ENCODE measurements around the gene CPEB2.

CPEB2 gene

DNA sequence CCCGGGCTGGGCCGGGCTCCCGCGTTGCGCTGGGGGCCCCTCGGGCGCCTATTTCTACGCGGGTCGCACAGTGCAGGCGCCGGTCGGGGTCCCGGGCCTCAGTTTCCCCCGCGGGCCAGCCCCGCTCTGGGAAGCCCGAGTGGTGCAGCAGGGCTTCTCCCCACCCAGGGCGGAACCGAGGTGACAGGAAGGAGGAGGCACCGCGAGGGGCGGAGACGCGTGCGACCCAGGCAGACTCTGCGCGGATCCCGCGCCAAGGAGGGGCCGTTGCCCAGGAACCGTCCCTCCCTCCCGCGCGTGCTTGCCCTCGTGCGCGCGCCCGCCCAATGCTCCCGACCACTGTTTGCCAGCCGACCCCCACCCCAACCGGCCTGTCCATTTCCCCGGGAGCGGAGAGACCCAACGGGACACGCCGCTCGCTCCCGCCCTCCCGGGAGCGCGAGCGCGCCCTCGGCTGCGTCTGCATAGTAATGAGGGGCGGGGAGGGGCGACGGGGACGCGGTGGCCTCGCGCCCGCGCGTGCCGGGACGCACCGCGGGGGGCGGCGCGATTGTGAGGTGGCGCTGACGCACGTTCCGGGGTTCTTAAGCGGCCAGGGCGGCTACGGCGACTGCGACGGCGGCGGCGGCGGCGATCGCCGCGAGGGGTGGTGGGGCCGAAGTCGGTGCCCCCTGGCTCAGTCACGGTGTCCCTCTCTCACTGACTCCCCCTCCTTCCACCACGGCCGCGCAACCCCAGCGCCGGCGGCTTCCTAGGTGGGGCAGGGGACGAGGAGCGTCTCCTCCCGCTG lies at the start of gene CPEB2:
Gene CPEB2 (plus strand): TSS at position 613 of the 790 bp plus-strand sequence. CDS start 193 bp downstream, outside the sequence.
- peak; percentile 90 for DNase-seq

DNA sequence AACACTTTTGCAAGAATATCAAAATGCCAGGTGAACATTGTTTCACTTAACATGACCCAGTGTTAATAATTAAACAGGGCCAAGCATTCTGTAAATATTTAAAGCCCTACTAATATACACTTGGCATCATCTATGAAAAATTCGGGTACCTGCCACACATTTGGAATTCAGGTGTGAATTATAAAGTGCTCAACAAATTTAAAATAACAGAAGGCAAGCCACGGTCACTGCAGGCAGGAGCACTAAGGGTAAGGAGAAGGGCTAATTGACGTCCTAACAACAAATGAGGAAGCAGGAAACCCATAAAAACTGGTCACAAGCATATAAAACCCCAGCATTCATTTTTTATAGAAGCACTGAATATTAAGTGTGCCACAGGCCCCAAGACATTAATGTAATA lies 43.8 kb upstream of the CPEB2 start:
- DNase-seq = no peak

DNA sequence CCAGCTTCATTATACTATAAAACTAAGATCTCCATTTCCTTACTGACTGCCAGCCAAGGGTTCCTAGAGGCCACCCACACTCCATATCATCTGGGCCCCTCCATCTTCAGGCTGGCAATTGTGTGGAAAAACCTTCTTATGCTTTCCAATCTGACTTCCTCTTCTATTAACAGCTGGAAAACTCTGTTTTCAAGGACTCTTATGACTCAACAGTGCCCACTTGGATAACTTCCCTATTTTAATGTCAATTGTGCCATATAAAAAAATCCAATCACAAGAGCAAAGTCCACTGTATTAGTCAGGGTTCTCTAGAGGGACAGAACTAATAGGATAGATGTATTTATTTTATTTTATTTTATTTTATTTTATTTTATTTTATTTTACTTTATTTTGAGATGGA lies 41.0 kb upstream of the CPEB2 start:
- DNase-seq = no peak

DNA sequence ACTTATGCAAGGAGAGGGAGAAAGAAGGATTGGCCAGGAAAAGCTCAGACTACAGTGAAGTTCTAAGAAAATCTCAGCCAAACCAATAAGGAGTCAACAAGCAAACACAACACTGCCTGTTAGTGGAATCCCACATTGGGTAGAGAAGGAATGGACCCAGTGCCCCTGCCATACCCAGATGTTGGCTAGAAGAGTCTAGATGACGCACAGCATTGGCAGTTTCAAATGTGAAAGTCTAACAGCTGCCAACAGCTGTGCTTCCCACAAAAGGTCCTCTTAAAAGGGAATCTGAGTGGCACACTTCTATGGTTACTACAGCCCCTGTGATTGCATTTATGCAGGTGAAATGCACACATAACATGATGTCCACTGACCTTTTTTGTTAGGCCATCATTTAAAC lies 37.2 kb upstream of the CPEB2 start:
- no peak for DNase-seq

DNA sequence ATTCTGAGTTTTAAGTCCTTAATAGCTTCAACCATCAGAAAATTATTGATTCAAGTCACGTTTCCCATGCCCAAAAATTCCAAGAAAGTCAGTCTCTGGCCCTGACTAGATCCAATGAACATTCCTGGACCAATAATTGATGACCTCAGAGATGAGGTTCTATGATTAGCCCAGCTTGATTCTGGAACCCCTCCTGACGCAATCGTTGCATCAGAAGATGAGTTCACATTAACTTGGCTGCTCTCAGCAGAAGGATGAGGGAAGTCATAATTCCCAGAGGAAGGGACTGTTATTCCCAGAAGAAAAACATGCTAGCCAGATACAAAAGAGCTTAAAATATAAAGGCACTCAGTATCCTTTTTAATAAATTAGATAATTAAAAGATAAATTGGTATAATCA lies 34.3 kb upstream of the CPEB2 start:
- DNase-seq = no peak

DNA sequence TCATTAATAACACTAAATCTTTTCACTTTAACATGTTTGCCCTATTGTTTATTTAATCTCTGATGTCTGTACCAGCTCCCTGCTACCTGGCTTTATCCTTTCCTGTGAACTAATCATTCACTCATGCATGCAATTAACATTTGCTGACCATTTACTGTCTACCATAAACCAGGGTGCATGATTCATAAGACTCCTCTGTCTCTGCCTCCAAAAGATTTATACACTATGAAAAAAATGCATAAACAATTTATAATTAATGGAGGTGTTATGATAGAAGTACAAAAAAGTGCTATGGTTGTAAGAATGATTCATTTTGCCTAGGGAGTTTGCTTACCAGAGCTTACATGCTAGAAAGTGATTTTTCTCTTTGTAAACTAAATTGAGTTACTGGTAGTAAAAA lies 24.5 kb upstream of the CPEB2 start:
- no peak for DNase-seq

DNA sequence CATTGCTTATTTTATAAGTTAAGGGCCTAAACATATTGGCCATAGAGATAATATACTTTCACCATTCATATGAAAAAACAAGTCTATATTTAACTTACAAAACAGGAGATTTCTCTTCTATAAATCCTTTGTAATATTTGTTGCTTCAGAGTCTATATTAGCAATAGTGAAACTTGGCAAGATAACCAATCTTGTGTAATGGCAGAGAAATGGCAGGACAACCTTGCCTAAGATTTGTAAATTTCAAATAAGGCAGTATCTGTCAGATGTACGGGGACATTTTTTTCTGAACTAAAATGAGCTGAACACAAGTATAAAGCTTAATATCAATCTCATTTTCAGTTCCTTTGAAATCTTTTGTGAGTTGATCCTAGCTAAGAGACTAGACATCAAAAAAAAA lies 17.8 kb upstream of the CPEB2 start:
- DNase-seq = no peak

DNA sequence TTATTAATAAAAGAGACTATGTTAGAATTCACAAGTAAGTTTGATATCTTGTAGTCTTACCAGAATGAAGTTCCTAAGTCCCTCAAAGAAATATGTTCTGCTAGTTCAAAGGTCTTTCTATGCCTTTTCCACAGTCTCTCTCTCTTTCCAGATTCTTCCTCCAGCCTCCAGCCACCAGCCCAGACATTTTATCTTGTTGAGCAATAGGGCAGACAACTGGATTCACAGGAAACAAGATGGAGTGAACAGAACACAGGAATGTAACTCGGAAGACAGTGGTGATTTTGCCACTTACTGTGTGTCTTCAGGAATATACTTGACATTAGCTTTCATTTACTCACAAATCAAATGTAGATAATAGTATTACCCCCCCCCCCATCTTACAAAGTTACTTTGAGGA lies 17.1 kb upstream of the CPEB2 start:
- no peak for DNase-seq

DNA sequence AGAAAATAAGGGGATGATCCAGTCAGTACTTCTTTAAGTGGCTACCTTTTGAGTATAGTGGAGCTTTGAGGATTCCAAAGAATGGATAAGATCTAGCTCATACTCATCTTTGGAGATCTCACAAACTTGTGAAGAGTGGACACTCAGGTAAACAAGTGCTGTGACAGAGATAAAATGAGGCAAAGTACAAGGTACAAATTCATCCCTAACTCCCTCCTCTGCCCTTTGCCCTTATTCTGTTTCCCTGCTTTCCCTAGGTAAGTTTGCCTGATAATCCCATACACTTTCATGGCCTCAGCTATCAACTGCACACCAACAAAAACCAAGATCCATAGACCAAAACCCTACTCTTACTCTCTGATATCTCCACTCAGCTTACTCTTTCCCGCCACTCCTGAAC lies 16.4 kb upstream of the CPEB2 start:
- no peak for DNase-seq

DNA sequence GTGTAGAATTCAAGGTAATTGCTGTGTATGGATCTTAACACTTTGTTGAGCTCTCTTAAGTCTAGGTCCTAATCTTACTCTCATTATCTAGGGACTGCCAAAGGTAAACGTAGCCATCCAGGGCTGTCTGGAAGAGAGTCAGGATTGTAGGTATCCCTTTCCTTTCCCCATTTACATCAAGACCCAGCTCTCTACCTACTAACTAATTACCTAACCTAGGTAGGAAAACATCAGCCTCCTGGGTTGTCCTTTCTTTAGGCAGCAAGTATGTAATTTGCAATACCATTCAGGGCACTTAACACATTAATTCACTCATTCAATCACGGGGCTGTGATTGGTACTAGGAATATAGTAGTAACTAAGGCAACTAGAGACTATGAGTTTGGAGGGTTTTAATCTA lies 15.2 kb upstream of the CPEB2 start:
- no peak for DNase-seq

DNA sequence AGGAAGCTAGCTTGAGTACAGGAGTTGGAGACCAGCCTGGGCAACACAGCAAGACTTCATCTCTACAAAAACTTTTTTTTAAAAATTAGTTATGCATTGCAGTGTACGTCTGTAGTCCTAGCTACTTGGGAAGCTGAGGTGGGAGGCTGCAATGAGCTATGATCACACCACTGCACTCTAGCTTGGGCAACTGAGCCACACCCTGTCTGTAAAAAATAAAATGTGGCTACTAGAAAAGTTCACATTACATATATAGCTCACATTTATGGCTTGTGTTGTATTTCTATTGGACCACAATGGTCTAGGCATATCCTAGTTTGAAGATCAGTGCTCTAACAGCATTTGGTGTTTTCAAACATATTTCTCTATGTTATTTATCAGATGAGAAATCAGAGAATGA lies 11.8 kb upstream of the CPEB2 start:
- DNase-seq = no peak

DNA sequence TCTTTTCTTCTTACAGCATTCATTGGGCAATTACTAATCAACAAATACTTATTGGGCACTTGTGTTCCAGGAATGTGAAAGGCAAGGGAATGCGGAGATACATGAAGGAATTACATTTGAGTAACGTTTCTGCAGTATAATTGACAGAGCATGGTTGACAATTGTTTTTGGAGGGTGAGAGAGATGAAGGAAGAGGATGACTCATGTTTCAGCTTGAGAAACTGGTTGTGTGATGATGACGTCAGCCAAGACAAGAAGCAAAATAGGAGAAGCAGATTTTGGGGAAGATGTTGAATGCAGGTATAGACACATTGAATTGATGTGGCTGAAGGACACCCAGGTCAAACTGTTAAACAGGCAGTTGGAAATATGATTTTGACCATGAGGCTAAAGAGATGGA lies 8.0 kb upstream of the CPEB2 start:
- DNase-seq = no peak

DNA sequence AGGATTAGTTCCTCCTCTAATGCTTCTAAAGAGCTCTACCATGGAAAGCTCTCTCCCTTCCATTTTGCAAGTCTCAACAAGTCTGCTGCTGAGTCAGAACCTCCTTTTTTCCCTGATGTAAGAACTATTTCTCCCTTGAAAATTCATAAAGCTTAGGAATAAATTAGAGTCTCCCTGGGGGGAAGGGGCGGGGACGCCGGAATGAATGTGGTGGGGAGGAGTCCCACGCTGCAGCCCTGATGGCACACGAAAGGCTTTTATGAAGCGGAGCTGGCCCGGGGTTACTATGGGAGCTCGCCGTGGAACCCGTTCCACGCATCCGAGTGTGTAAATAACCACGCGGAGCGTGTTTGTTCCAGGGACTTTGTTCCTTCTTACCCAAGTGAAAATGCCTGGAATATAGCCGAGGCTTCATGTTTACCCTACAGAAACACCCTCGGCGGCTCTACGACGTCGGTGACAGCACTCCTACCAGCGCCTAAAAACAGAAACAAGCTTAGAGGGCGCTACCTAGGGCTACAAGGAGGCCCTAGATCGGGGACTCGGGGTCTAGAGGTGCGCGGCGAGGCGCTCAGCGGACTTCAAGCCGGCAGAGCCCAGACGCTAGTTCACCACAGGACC lies 923 bp upstream of the CPEB2 start:
- peak; percentile 59 for DNase-seq

DNA sequence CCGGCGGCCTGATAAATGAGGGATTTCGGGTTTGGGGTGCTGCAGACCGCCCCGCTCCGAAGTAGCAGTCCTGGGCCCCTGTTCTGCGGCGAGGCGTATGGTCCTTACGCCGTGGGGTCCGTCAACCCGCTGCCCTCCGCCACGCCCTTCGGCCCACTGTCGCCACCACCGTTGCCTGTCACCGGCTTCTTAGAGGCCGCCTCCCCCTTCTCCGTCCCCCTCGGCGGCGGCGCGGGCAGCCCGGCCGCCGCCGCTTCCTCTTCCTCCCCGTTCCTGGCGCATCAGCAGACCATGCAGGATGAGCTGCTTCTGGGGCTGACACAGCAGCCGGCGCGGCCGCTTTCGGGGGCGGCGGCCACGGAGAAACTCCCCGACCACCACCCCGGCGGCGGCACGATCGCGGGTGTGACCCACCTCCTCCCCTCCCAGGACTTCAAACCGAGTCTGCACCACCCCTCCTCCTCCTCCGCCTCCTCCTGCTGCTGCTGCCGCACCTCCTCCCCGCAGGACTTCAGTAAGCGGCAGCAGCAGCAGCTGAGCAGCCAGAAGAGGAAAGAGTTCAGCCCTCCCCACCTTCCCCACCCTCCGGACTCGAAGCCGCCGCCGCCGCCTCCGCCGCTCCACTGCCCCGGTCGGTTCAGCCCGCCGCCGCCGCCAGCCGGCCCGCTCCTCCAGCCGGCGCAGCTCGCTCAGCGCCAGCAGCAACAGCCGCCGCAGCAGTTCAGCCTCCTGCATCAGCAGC lies 549 bp downstream of the CPEB2 start:
- peak; percentile 74 for DNase-seq

DNA sequence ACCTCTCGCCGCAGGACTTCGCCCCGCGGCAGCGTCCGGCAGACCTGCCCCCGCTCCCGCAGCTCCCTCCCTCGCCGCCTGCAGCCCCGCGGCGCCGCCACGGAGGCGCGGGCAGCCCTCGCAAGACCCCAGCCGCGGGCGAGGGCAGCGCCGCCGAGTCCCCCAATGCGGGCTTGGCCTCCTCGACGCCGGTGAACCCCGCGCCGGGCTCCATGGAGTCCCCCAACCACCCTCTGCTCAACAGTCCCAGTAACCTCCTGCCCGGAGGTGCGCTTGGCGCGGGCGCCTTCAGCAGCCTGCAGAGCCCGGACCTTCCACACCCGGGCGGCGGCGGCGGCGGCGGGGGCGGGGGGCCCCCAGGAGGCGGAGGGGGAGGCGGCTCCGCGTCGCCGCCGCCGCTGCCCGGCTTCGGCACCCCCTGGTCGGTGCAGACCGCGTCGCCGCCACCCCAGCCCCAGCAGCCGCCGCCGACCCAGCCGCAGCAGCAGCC lies 1.2 kb downstream of the CPEB2 start:
- DNase-seq = peak; percentile 68

DNA sequence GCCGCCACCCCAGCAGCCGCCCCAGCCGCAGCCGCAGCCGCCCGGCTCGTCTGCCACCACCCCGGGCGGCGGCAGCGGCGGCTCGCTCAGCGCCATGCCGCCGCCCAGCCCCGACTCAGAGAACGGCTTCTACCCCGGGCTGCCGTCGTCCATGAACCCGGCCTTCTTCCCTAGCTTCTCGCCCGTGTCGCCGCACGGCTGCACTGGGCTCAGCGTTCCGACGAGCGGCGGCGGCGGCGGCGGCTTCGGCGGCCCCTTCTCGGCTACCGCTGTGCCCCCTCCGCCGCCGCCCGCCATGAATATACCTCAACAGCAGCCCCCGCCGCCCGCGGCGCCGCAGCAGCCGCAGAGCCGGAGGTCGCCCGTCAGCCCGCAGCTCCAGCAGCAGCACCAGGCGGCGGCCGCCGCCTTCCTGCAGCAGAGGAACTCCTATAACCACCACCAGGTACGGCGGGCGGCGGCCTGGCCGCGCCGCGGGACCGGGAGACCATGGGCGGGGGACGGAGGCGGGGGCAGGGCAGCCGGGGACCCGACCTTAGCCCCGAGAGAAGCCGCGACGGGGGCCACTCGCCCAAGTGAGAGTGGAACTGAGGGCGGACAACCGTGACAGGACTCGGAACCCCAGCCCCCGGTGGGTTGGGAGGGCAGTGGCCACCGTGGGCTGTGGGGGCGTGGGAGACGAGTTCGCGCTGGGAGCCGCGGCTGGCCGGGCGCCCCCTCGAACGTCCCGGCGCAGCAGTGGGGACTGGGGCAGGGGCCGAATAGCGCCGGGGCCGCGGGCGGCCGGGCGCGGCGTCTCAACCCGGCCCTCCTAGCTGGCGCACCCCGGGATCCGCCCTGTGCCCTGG lies 1.8 kb downstream of the CPEB2 start:
- DNase-seq = peak; percentile 56

DNA sequence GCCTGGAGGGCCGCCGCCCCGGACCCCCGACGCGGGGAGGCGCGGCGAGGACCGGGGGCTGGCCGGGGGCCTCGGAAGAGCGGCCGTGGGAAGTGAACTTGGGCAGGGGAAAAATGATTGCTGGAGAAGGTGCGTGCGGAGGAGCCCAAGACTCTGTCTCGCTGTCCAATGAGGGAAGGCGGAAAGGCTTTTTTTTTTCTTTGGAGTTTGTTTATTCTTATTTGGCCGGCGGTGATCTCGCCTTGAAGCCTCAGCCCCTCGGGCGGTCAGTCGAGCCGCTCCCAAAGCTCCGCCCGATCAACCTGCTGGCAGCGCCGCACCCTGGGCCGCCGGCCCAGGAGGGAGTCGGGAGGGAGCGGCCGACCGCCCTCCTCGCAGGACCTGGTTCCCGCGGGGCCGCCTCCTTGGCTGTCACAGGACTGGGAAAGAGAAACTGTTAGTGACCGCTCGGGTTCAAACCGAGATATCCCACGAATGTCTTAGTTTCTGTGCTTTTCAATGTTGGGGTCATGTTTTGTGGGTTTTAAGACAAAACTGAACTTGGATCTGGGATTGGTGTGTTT lies 2.5 kb downstream of the CPEB2 start:
- peak; percentile 59 for DNase-seq

DNA sequence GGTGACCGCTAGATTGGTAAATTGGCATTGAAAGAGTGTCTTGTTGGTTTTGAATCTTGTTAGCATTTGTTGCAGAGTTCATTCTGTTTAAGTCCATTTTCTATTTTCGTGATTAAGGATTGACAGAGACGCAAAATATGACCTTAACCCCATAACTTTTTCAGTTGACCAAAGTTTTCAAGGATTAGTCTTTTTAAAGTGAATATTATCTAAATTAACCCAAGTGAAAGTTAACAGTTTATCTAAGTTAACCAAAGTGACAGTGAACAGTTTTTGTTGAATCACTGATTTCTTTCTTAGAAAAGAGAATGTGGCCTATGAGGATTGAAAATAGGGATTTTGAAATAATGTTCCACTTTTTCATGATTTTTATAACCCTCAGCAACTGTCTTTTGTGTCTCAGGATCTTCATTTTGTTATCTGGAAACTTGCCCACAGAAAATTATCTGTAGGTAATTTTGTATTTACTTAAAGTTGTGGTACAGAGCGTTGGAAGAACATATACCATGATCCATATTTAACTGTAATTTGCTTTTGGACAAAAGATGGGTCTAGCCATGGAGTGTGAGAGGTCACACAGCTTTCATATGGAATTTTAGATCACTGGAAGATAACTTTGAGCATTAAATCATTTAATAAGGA lies 3.3 kb downstream of the CPEB2 start:
- no peak for DNase-seq

DNA sequence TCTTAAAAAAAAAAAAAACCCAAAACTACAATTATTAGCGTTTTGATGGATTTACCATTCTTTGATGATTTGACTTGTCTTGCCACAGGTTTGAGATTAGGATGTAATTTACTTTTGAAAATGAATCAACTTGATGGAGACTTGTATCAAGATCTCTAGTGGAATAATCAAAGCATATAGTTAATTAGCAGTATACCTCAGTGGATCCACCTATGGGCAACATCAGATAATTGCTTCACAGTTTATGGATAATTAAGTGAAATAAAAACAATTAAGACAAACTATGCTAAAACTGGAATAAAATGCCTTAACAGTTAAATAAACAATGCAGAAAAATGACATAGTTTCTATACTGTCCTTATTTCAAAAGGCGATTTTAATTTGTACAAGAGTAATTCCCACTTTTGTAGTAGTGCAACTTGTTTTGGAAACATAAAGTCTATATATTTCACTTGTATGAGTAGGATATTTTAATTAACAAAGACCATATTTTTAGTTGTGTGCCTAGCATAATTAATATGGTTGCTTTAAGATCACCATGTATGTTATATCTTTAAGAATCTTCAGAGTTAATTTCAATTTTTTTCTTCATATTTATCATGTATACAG lies 4.2 kb downstream of the CPEB2 start:
- no peak for DNase-seq

DNA sequence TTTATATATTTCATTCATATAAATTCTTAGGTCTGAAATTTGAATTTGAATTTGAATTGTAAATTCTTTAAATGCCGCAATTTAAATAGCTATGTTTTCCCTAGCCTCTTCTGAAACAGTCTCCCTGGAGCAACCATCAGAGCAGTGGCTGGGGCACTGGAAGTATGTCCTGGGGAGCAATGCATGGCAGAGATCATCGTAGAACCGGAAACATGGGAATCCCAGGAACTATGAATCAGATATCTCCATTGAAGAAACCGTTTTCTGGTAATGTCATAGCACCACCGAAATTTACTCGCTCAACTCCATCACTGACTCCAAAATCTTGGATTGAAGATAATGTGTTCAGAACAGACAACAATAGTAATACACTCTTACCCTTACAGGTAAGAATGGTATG lies 4.9 kb downstream of the CPEB2 start:
- no peak for DNase-seq

DNA sequence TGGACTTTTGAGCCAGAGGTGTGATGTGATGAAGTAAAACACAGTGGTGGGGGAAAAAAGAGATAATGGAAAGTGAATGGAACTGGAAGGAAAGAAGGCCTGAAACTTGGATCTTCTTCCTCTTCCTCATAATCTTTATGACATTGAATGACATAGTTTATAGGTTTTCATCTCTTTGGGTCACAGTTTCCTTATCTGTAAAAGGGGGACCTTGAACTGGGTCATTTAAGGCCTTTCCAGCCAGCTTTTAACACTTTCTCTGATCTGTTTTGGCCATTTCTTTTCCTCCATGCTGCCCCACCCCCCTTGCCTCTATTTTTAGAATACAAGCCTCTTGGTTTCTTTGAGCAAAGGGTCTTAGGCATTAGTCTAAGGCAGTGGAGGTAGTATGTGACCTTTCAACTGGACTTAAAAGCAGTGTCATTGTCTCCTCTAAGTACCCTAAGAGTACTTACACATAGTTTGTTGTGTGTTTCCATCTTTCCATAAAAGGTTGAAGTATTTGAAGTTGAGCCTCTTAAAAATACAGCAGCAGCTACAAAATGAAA lies 7.8 kb downstream of the CPEB2 start:
- no peak for DNase-seq
